LHCN-M2 (cell line): ENCODE data around the gene PRKG1. TPM values are rescaled to one million over a fixed set of nuclear protein-coding genes. Genes with fewer than 3 reads are reported as not detected.
"Not testable (repeated sequence)": the region's sequence is repeated elsewhere in the genome, so short reads cannot be mapped to it uniquely, and the experiment has no call there.

Experiments
- DNase-seq: peaks from one replicate; pipeline ENCODE4 v3.0.0-alpha.2; 2012; ENCODE audit warnings: low read depth
- total RNA-seq: library from RNA; depleted of rRNA; stranded (reverse); fragments of >200 nt; gene quantifications from 2 replicates; pipeline ENCODE4 v1.2.3, GENCODE V29; 2014

The PRKG1 gene
- total RNA-seq, 1 experiment from 2014 or later: 6.4 TPM

GRCh38 chr10:51642581-51642980 is 568.3 kb downstream of the PRKG1 start:
- no peak for DNase-seq

GRCh38 chr10:51643734-51644133 is 569.4 kb downstream of the PRKG1 start:
- DNase-seq: no peak

GRCh38 chr10:51649064-51649463 is 574.8 kb downstream of the PRKG1 start:
- no peak for DNase-seq

GRCh38 chr10:51651063-51651462 is 576.8 kb downstream of the PRKG1 start:
- DNase-seq: no peak

- DNase-seq: no peak
These were observed 578.7 kb downstream of the PRKG1 start for GRCh38 chr10:51653025-51653424.

- DNase-seq: no peak
These were observed 580.6 kb downstream of the PRKG1 start for GRCh38 chr10:51654918-51655317.

GRCh38 chr10:51656503-51656902 is 582.2 kb downstream of the PRKG1 start:
- DNase-seq: no peak

GRCh38 chr10:51658000-51658399 is 583.7 kb downstream of the PRKG1 start:
- DNase-seq: peak; percentile 19

- DNase-seq: no peak
These were observed 585.1 kb downstream of the PRKG1 start for GRCh38 chr10:51659344-51659743.

- DNase-seq: no peak
These were observed 588.8 kb downstream of the PRKG1 start for GRCh38 chr10:51663086-51663485.

GRCh38 chr10:51666456-51666855 is 592.2 kb downstream of the PRKG1 start:
- peak; percentile 54 for DNase-seq

GRCh38 chr10:51667678-51668335 is 593.5 kb downstream of the PRKG1 start:
- peak; percentile 44 for DNase-seq

- DNase-seq: no peak
These were observed 594.0 kb downstream of the PRKG1 start for GRCh38 chr10:51668336-51668689.

GRCh38 chr10:51669041-51669440 is 594.8 kb downstream of the PRKG1 start:
- DNase-seq: no peak

- no peak for DNase-seq
These were observed 597.8 kb downstream of the PRKG1 start for GRCh38 chr10:51672039-51672535.

GRCh38 chr10:51675088-51675487 is 600.8 kb downstream of the PRKG1 start:
- DNase-seq: peak; percentile 55

GRCh38 chr10:51679841-51680240 is 605.6 kb downstream of the PRKG1 start:
- no peak for DNase-seq

- DNase-seq: peak; percentile 41
These were observed 608.9 kb downstream of the PRKG1 start for GRCh38 chr10:51683031-51683691.

GRCh38 chr10:51685768-51686167 is 611.5 kb downstream of the PRKG1 start:
- peak; percentile 59 for DNase-seq

- DNase-seq: no peak
These were observed 613.0 kb downstream of the PRKG1 start for GRCh38 chr10:51687296-51687695.

- not testable (repeated sequence) for DNase-seq
These were observed 614.5 kb downstream of the PRKG1 start for GRCh38 chr10:51688826-51689225.

- no peak for DNase-seq
These were observed 615.2 kb downstream of the PRKG1 start for GRCh38 chr10:51689536-51689935.

- DNase-seq: no peak
These were observed 616.8 kb downstream of the PRKG1 start for GRCh38 chr10:51691135-51691534.
